Melanocyte of skin (primary cell): ENCODE data around the gene EPS15. TPM values are rescaled to one million over a fixed set of nuclear protein-coding genes. Genes with fewer than 3 reads are reported as not detected.

Experiments
- small RNA-seq, 2 donors: library from RNA; depleted of rRNA; stranded (forward); fragments of <200 nt; gene quantifications; one replicate each; pipeline ENCODE3, GENCODE V24; 2012
- total RNA-seq, 2 donors: library from RNA; depleted of rRNA; stranded (reverse); fragments of >200 nt; gene quantifications; 2 replicates each; pipeline ENCODE4 v1.2.3, GENCODE V29; 2012

The EPS15 gene
- total RNA-seq, result 100 to 1,000 TPM in 1 of 2 donors, 10 to 100 TPM in 1; 83.9 to 188 TPM

DNA sequence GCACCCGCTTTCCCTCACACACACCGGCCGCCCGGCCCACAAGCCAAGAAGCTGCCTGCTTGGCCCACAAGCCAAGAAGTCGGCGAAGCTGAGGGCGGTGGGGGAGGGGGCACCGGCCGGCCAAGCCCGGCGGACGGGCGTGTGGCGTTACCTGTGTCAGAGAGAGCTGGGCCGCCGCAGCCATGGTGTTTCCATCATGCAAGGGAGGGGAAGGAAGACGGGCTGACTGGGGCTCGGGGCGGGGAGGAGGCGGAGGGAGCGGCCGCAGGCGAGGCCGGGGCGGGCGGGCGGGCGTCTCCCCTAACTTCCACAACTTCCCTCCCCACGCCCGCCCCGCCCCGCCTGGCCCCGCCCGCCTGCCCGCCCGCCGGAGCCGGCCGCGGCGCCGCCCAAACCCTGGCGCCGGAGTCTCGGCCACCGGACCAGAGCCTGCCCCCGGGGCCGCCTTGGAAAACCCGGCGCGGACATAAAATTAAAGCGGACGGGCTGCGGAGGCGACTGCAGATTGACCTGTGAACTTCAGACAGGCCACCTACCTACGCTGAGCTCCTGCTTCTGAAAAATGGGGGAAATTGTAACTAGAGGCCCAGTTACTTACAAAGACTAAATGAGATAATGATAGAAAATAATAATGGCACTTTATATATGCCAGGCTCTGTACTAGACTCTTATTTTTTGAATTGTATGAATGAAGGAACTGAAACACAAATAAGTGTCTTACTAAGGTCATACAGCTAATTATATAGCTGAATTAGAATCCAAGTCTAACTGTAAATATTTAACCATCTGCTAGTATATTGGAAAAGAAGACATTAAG, at the start of gene EPS15:
Gene EPS15 (minus strand): TSS at position 219 of the 817 bp plus-strand sequence. CDS start 35 bp downstream, at position 184.

DNA sequence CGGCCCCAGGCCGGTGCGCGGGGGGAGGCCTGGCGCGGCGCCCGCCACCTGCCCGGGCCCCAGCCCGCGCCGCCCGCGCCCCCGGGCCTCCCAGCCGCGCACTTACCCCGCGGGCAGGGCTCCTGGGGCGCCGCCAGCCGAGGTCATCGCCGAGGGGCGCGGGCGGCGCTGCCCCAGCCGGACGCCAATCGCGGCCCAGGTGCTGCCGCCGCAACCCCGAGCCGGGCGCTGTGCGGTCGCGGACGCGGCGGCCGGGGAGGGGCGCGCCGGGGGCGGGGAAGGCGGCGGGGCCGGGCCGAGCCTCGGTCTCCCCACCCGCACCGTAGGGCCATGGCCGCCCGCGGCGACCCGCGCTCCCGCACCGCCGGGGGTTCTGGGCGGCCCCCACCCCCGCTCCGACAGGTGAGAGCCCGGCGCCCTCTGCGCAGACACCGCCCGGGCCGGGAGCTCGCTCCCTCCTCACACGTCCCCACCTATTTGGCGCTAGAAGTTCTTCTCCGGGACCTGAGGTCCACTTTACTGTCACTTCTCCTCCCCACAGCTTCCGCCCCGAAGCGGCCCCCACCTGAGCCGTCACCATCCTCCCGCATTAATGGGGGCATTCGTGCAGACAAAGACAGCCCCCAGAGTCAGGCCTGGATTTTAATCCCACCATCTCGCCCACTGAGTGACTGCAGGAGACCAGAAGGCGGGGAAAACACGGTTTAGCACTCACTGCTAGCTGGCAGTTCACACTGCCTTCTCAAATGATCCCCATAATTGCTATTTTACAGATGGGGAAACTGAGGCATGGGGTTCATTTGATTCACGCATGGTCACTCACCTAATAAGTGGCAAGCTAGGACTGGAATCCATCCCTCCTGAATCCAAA, 188.5 kb downstream of the EPS15 start, which contains the start of gene TTC39A:
Gene TTC39A (minus strand): TSS at position 232 of the 871 bp plus-strand sequence. CDS start 85 bp downstream, at position 147.

Small RNA genes lying within 50 kb of the gene (small RNA-seq; reads per million reads assigned to genes)
- 0 reads per million in 2 donors for gene RNU6-1281P
- gene RNU6-877P, result 0 reads per million in 2 donors

Other genes with a start within 250 kb of the EPS15 start
- 1 to 10 TPM in 1 of 2 donors, under 1 TPM in 1; 1.00 to 1.4 TPM for gene TTC39A, start 188.7 kb downstream of the EPS15 start, total RNA-seq
- 100 to 1,000 TPM; 145 to 152 TPM for gene OSBPL9, start 97.8 kb upstream of the EPS15 start, total RNA-seq